H9 (cell line): ENCODE results near the gene UTP3. TPM values are rescaled to one million over a fixed set of nuclear protein-coding genes. Genes with fewer than 3 reads are reported as not detected.

Experiments
- DNase-seq: peaks from one replicate; pipeline ENCODE4 v3.0.0-alpha.2; 2017
- H2AFZ ChIP-seq: one replicate; pipeline ENCODE4 v1.6.1; 2013; ENCODE audit warnings: mild to moderate bottlenecking, low read length, control low read depth, moderate library complexity
- H2AK5ac ChIP-seq: 2 replicates; pipeline ENCODE4 v1.6.1; 2013; ENCODE audit warnings: low read length, control low read depth, mixed read lengths; ENCODE audit not compliant: insufficient read length
- H2BK120ac ChIP-seq: one replicate; pipeline ENCODE4 v1.6.1; 2013; ENCODE audit warnings: low read depth, mild to moderate bottlenecking, low read length, control low read depth, inconsistent platforms; ENCODE audit not compliant: poor library complexity, severe bottlenecking
- H2BK12ac ChIP-seq: 2 replicates; pipeline ENCODE4 v1.6.1; 2013; ENCODE audit warnings: low read length, control low read depth, mixed read lengths, low read depth; ENCODE audit not compliant: insufficient read length
- H2BK15ac ChIP-seq: 2 replicates; pipeline ENCODE4 v1.6.1; 2013; ENCODE audit warnings: low read depth, low read length, control low read depth
- H2BK20ac ChIP-seq: one replicate; pipeline ENCODE4 v1.6.1; 2013; ENCODE audit warnings: low read depth, mild to moderate bottlenecking, low read length, control low read depth, inconsistent platforms; ENCODE audit not compliant: poor library complexity, severe bottlenecking
- H2BK5ac ChIP-seq: 2 replicates; pipeline ENCODE4 v1.6.1; 2013; ENCODE audit warnings: low read length, control low read depth, mixed read lengths; ENCODE audit not compliant: insufficient read length
- H3K14ac ChIP-seq: 2 replicates; pipeline ENCODE4 v1.6.1; 2013; ENCODE audit warnings: low read length, control low read depth; ENCODE audit not compliant: insufficient read depth
- H3K18ac ChIP-seq: 2 replicates; pipeline ENCODE4 v1.6.1; 2013; ENCODE audit warnings: low read depth, mild to moderate bottlenecking, mixed read lengths, low read length, control low read depth; ENCODE audit not compliant: insufficient read length
- H3K23ac ChIP-seq: 2 replicates; pipeline ENCODE4 v1.6.1; 2013; ENCODE audit warnings: low read length, control low read depth, mixed read lengths, low read depth; ENCODE audit not compliant: insufficient read length
- H3K23me2 ChIP-seq: 2 replicates; pipeline ENCODE4 v1.6.1; 2013; ENCODE audit warnings: low read depth, mild to moderate bottlenecking, mixed read lengths, low read length, control low read depth; ENCODE audit not compliant: insufficient read length, poor library complexity, severe bottlenecking
- H3K27ac ChIP-seq: 2 replicates; pipeline ENCODE4 v1.5.1; 2013; ENCODE audit warnings: low read length, control low read depth, mixed read lengths, low read depth; ENCODE audit not compliant: insufficient read length
- H3K27me3 ChIP-seq: 2 replicates; pipeline ENCODE4 v1.6.1; 2013; ENCODE audit warnings: low read length, control low read depth, inconsistent platforms; ENCODE audit not compliant: insufficient read depth
- H3K4ac ChIP-seq: 2 replicates; pipeline ENCODE4 v1.6.1; 2013; ENCODE audit warnings: low read depth, mild to moderate bottlenecking, control low read depth, inconsistent platforms, low read length, moderate library complexity
- H3K4me1 ChIP-seq: 2 replicates; pipeline ENCODE4 v1.6.1; 2013; ENCODE audit warnings: low read length, control low read depth, inconsistent platforms; ENCODE audit not compliant: insufficient read depth
- H3K4me2 ChIP-seq: 2 replicates; pipeline ENCODE4 v1.6.1; 2013; ENCODE audit warnings: low read length, control low read depth, mixed read lengths; ENCODE audit not compliant: insufficient read length, insufficient read depth
- H3K56ac ChIP-seq: 2 replicates; pipeline ENCODE4 v1.6.1; 2013; ENCODE audit warnings: low read depth, mild to moderate bottlenecking, mixed read lengths, low read length, control low read depth; ENCODE audit not compliant: insufficient read length
- H3K79me1 ChIP-seq: 2 replicates; pipeline ENCODE4 v1.6.1; 2013; ENCODE audit warnings: low read depth, mild to moderate bottlenecking, moderate library complexity, low read length, control low read depth, inconsistent platforms; ENCODE audit not compliant: insufficient read depth, poor library complexity, severe bottlenecking
- H3K79me2 ChIP-seq: 2 replicates; pipeline ENCODE4 v1.6.1; 2013; ENCODE audit warnings: low read length, control low read depth, inconsistent platforms; ENCODE audit not compliant: insufficient read depth
- H3K9ac ChIP-seq: 2 replicates; pipeline ENCODE4 v1.6.1; 2013; ENCODE audit warnings: low read length, control low read depth, mixed read lengths; ENCODE audit not compliant: insufficient read length; ENCODE audit errors: extremely low read depth
- H3K9me3 ChIP-seq: one replicate; pipeline ENCODE4 v1.6.1; 2013; ENCODE audit warnings: low read depth, low read length, inconsistent platforms; ENCODE audit not compliant: control insufficient read depth
- H3T11ph ChIP-seq: one replicate; pipeline ENCODE4 v1.6.1; 2013; ENCODE audit warnings: mild to moderate bottlenecking, low read length, control low read depth, inconsistent platforms
- H4K20me1 ChIP-seq: one replicate; pipeline ENCODE4 v1.6.1; 2013; ENCODE audit not compliant: control insufficient read depth, insufficient read length, insufficient read depth
- H4K5ac ChIP-seq: 2 replicates; pipeline ENCODE4 v1.6.1; 2013; ENCODE audit warnings: low read depth, mild to moderate bottlenecking, mixed read lengths, low read length, control low read depth; ENCODE audit not compliant: insufficient read length
- H4K8ac ChIP-seq: replicated peaks from 2 replicates; pipeline ENCODE4 v1.6.1; 2013; ENCODE audit warnings: low read length, control low read depth, mixed read lengths, low read depth; ENCODE audit not compliant: insufficient read length
- H4K91ac ChIP-seq: 2 replicates; pipeline ENCODE4 v1.6.1; 2013; ENCODE audit warnings: low read depth, mild to moderate bottlenecking, moderate library complexity, mixed read lengths, low read length, control low read depth; ENCODE audit not compliant: insufficient read length
- H3K27ac Mint-ChIP-seq, 3 experiments: 2 replicates in 2 of 3; 3 replicates in 1 of 3; pipeline ENCODE4 v1.8.0; 2020 to 2021; ENCODE audit warnings: mixed read lengths in 3 of 3, mild to moderate bottlenecking in 1 of 3, moderate library complexity in 1 of 3
- H3K27me3 Mint-ChIP-seq: 2 replicates; pipeline ENCODE4 v1.8.0; 2021; ENCODE audit warnings: low read depth, mild to moderate bottlenecking, moderate library complexity, mixed read lengths
- H3K36me3 Mint-ChIP-seq, 3 experiments: 2 replicates in 2 of 3; 3 replicates in 1 of 3; pipeline ENCODE4 v1.8.0; 2020 to 2021; ENCODE audit warnings: low read depth in 3 of 3, mixed read lengths in 3 of 3; ENCODE audit not compliant: insufficient read depth in 1 of 3
- H3K4me1 Mint-ChIP-seq, 2 experiments: 2 replicates each; pipeline ENCODE4 v1.8.0; 2020; ENCODE audit warnings: mixed read lengths in 2 of 2
- H3K4me3 Mint-ChIP-seq, 2 experiments: 2 replicates in 1 of 2; 3 replicates in 1 of 2; pipeline ENCODE4 v1.8.0; 2020 to 2021; ENCODE audit warnings: mild to moderate bottlenecking in 2 of 2, mixed read lengths in 2 of 2, moderate library complexity in 1 of 2
- H3K9me3 Mint-ChIP-seq, 2 experiments: 2 replicates in 1 of 2; 3 replicates in 1 of 2; pipeline ENCODE4 v1.8.0; 2020; ENCODE audit warnings: mild to moderate bottlenecking in 2 of 2, mixed read lengths in 2 of 2, moderate library complexity in 1 of 2
- WGBS: extraction: QIAGEN DNeasy Blood & Tissue Kit; methylation state at CpG from one replicate; pipeline ENCODE4 v1.1.7; 2013; ENCODE audit warnings: missing lambda C conversion rate, low lambda C conversion rate, mixed read lengths; ENCODE audit not compliant: insufficient read length; ENCODE audit errors: extremely low coverage; 5-methylcytosine and 5-hydroxymethylcytosine counted together
- total RNA-seq: library from RNA; stranded (reverse); gene quantifications from 2 replicates; pipeline ENCODE4 v1.2.1, GENCODE V29; 2021
- TF ChIP-seq, protein P1 (sequence below): fragments of 200-600 bp; sonication (generic); conservative IDR thresholded peaks from 3 replicates; pipeline ENCODE4 v1.8.0; 2021; ENCODE audit warnings: antibody characterized with exemption, mild to moderate bottlenecking

Gene UTP3
- total RNA-seq, 1 experiment from 2014 or later, result 49.3 TPM

DNA sequence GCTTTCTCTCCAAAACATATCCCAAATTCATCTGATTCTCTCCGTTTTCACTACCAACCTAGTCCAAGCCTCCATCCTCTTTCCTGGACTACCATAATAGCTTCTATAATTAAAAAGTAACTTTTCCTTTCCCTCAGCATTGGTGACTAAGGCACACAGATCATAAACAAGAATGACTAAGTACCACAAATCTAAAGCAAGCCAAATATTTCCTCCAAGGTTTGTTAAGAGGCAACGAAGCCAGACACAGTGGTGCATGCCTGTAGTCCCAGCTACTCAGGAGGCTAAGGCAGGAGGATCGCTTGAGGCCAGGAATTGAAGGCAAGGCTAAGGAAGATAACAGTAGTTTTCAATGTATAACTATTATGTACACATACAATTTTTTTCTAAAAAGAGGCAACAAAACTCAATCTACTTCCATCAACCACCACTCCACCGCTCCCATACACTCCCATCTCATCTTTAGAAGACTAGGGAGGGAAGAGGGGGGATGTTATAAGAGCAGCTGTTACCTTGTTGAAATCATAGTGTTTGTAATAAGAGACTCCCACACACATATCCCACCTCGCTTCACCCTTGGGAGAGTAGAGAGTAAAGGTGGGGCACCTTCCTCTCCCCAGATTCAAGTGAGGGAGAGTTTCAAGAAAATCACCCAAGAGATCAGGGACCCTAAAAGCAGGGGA, 17.9 kb upstream of the UTP3 start:
- no peak overlapping the region for H3K27ac Mint-ChIP-seq

More for the DNA sequence above, 17.9 kb upstream of the UTP3 start:
- no peak overlapping the region for H2AK5ac ChIP-seq
- H3K56ac ChIP-seq, result no peak overlapping the region
- H3K4ac ChIP-seq, result no peak overlapping the region
- no peak overlapping the region for H4K91ac ChIP-seq
- Mint-ChIP-seq H3K9me3 (no peaks in the 10 kb centered on the region), H3K27me3 (peaks cover 3% of the 10 kb centered on the region; the same call in 1 of the 2 replicates), H3K36me3 (no peaks in the 10 kb centered on the region), H3K4me3 (no peak overlapping the region), H3K4me1 (no peaks in the 10 kb centered on the region)
- TF ChIP-seq, protein P1, sequence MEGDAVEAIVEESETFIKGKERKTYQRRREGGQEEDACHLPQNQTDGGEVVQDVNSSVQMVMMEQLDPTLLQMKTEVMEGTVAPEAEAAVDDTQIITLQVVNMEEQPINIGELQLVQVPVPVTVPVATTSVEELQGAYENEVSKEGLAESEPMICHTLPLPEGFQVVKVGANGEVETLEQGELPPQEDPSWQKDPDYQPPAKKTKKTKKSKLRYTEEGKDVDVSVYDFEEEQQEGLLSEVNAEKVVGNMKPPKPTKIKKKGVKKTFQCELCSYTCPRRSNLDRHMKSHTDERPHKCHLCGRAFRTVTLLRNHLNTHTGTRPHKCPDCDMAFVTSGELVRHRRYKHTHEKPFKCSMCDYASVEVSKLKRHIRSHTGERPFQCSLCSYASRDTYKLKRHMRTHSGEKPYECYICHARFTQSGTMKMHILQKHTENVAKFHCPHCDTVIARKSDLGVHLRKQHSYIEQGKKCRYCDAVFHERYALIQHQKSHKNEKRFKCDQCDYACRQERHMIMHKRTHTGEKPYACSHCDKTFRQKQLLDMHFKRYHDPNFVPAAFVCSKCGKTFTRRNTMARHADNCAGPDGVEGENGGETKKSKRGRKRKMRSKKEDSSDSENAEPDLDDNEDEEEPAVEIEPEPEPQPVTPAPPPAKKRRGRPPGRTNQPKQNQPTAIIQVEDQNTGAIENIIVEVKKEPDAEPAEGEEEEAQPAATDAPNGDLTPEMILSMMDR, result no peak
- no peak overlapping the region for H2BK120ac ChIP-seq
- H3K4me1 ChIP-seq, result no peaks in the 10 kb centered on the region
- H2BK5ac ChIP-seq, result no peak overlapping the region
- no peak overlapping the region for H3K9ac ChIP-seq
- no peak overlapping the region for H3K4me2 ChIP-seq
- H3K79me2 ChIP-seq, result no peaks in the 10 kb centered on the region
- H3K23ac ChIP-seq, result no peak overlapping the region
- H3K14ac ChIP-seq, result no peak overlapping the region
- no peak overlapping the region for H4K5ac ChIP-seq
- no peak for DNase-seq
- no peaks in the 10 kb centered on the region for H4K20me1 ChIP-seq
- no peak overlapping the region for H3T11ph ChIP-seq
- WGBS, result no CpG with 5 or more reads among the region's 5 CpGs
- H3K18ac ChIP-seq, result no peak overlapping the region
- H3K23me2 ChIP-seq, result no peaks in the 10 kb centered on the region
- H2BK15ac ChIP-seq, result no peak overlapping the region
- H3K79me1 ChIP-seq, result no peaks in the 10 kb centered on the region
- no peaks in the 10 kb centered on the region for H3K9me3 ChIP-seq
- no peaks in the 10 kb centered on the region for H3K27me3 ChIP-seq
- no peak overlapping the region for H2BK20ac ChIP-seq
- H2BK12ac ChIP-seq, result no peak overlapping the region
- no peak overlapping the region for H2AFZ ChIP-seq
- no peak overlapping the region for H4K8ac ChIP-seq
- no peak overlapping the region for H3K27ac ChIP-seq
